ENCODE measurements around the gene CCDC169. TPM values are rescaled to one million over a fixed set of nuclear protein-coding genes. Genes with fewer than 3 reads are reported as not detected.

CCDC169 gene
- total RNA-seq, 4 donors from 2014 or later: 0.48 to 0.55 TPM; not detected in 2

DNA sequence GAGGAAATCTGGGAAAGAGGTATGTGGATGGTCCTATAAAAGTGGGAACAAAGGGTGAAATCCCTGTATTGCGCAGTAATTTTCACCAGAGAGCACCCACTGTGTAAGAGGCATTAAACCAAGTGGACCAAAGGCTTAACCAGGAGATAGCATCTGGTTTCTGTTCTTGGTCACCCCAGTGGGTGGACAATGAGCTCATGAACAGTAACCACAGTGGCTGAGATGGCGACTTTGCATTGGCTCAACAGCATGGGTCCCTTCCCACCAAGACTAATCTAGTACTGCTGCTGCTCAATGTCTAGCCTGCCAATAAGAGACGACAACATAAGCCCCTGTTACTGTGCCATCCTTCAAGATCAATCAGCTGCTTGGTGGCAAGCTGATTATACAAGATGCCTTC lies 36.6 kb downstream of the CCDC169 start:
- Histone ChIP-seq H3K27me3 (no peaks in the 10 kb centered on the region), H3K4me1 (no peaks in the 10 kb centered on the region), H3K36me3 (no peaks in the 10 kb centered on the region), H3K4me3 (no peak overlapping the region), H3K27ac (no peak overlapping the region), H3K9me3 (no peaks in the 10 kb centered on the region)
- in situ Hi-C loops (cut with MboI; ENCODE audit: low pct_ligation_motif_present in 1 of 4, low pct_unique_long_range_greater_than_20kb in 1 of 4, low sequenced_read_pairs in 3 of 4): loop anchor here in 2 of 4 donors (25.0 kb wide), 2 partner anchors 274 to 476 kb away; no protein-coding TSS in a partner anchor
- TF ChIP-seq POLR2A (IDR thresholded peaks at IDR 0.05): no peak
- TF ChIP-seq, protein P1, sequence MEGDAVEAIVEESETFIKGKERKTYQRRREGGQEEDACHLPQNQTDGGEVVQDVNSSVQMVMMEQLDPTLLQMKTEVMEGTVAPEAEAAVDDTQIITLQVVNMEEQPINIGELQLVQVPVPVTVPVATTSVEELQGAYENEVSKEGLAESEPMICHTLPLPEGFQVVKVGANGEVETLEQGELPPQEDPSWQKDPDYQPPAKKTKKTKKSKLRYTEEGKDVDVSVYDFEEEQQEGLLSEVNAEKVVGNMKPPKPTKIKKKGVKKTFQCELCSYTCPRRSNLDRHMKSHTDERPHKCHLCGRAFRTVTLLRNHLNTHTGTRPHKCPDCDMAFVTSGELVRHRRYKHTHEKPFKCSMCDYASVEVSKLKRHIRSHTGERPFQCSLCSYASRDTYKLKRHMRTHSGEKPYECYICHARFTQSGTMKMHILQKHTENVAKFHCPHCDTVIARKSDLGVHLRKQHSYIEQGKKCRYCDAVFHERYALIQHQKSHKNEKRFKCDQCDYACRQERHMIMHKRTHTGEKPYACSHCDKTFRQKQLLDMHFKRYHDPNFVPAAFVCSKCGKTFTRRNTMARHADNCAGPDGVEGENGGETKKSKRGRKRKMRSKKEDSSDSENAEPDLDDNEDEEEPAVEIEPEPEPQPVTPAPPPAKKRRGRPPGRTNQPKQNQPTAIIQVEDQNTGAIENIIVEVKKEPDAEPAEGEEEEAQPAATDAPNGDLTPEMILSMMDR (IDR thresholded peaks at IDR 0.05): no peak
- no peak for TF ChIP-seq EP300 (IDR thresholded peaks at IDR 0.05; ENCODE audit: low read depth)
- no peak for TF ChIP-seq POLR2AphosphoS5 (IDR thresholded peaks at IDR 0.05)
- WGBS, 2 donors (ENCODE audit: low coverage in 1 of 2): 87% methylated on average over 3 of the region's 3 CpGs; no CpG with 5 or more reads in 1 of the 2 donors
- no peak for DNase-seq
- intact Hi-C loops (cut with DNase I; ENCODE audit: low total_unique reads): no loop called here

DNA sequence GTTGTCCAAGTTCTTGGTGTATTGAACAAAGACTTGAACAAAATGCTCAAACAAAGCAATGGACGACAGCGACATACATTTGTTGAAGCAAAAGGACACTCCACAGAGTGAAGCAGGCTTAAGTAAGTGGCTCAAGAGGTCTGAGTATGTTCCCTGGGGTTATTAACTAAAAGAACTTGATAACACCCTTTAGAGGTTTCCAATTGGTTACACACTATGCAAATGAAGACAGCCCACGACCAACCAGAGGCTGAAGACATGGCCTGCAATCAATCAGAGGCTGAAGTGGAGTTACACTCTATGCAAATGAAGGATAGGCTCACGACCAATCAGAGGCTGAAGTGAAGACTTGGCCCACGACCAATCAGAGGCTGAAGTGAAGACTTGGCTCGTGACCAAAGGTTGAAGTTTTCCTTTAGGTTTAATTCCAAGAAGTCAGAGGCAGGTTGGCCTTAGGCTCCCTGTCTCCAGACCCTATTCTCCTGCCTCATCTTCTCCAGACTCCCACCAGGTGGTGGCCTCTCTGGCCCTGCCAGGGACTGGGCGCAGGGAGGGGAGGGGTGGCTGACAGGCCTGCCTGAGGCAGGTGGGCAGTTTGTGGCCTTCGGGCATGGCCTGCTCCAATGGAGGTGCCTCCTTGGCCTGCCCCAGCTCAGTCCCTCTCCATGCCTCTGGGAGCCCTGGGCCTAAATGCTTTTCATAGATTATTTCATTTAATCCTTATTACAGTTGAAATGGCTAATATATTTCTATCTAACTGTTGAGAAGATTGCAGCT lies 38.1 kb downstream of the CCDC169 start:
- intact Hi-C loops (cut with DNase I; ENCODE audit: low total_unique reads) (no loop called here), in situ Hi-C loops (cut with MboI; ENCODE audit: low pct_ligation_motif_present in 1 of 4, low pct_unique_long_range_greater_than_20kb in 1 of 4, low sequenced_read_pairs in 3 of 4) (loop anchor here in 2 of 4 donors (25.0 kb wide), 2 partner anchors 272 to 478 kb away; no protein-coding TSS in a partner anchor)
- TF ChIP-seq EP300 (IDR thresholded peaks at IDR 0.05; ENCODE audit: low read depth) (no peak), POLR2A (IDR thresholded peaks at IDR 0.05) (no peak), POLR2AphosphoS5 (IDR thresholded peaks at IDR 0.05) (no peak)
- TF ChIP-seq, protein P1 (IDR thresholded peaks at IDR 0.05): no peak

DNA sequence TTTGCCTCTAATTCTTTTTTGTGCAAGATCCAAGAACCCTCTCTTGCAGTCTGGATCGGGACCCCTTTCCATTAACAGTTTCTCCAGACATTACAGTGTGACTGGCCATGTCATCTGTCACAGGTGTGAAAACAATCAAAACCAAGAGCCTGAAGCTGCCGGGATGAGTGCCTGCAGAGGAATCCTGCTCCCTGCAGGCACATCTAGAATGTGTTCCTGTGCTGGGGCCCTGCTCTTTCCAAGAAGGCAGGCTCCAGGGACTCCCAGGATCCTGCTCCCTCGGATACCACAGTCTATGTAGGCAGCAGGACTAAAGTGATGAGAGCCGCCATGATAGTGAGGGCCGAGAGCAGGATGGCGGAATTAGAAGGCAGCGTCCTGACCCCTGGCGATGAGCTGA lies 38.8 kb downstream of the CCDC169 start:
- no peak for TF ChIP-seq POLR2A (IDR thresholded peaks at IDR 0.05)
- TF ChIP-seq EP300 (IDR thresholded peaks at IDR 0.05; ENCODE audit: low read depth): no peak
- TF ChIP-seq, protein P1 (IDR thresholded peaks at IDR 0.05): no peak
- TF ChIP-seq POLR2AphosphoS5 (IDR thresholded peaks at IDR 0.05): no peak
- no peaks in the 10 kb centered on the region for H3K36me3 ChIP-seq
- no peak overlapping the region for H3K4me3 ChIP-seq
- no peak for DNase-seq
- in situ Hi-C loops (cut with MboI; ENCODE audit: low pct_ligation_motif_present in 1 of 4, low pct_unique_long_range_greater_than_20kb in 1 of 4, low sequenced_read_pairs in 3 of 4): loop anchor here in 2 of 4 donors (25.0 kb wide), 2 partner anchors 272 to 478 kb away; no protein-coding TSS in a partner anchor
- no peaks in the 10 kb centered on the region for H3K9me3 ChIP-seq
- H3K4me1 ChIP-seq: no peaks in the 10 kb centered on the region
- intact Hi-C loops (cut with DNase I; ENCODE audit: low total_unique reads): no loop called here
- 71 to 91% methylated on average over 1 to 8 of the region's 8 CpGs for WGBS, 2 donors (ENCODE audit: low coverage in 1 of 2)
- H3K27ac ChIP-seq: no peak overlapping the region
- H3K27me3 ChIP-seq: no peaks in the 10 kb centered on the region

More for the DNA sequence above, 38.1 kb downstream of the CCDC169 start:
- Histone ChIP-seq H3K36me3 (no peaks in the 10 kb centered on the region), H3K27me3 (no peaks in the 10 kb centered on the region), H3K9me3 (no peaks in the 10 kb centered on the region), H3K4me1 (no peaks in the 10 kb centered on the region), H3K27ac (no peak overlapping the region), H3K4me3 (no peak overlapping the region)
- 91 to 100% methylated on average over 2 to 8 of the region's 8 CpGs for WGBS, 2 donors (ENCODE audit: low coverage in 1 of 2)
- DNase-seq: no peak

DNA sequence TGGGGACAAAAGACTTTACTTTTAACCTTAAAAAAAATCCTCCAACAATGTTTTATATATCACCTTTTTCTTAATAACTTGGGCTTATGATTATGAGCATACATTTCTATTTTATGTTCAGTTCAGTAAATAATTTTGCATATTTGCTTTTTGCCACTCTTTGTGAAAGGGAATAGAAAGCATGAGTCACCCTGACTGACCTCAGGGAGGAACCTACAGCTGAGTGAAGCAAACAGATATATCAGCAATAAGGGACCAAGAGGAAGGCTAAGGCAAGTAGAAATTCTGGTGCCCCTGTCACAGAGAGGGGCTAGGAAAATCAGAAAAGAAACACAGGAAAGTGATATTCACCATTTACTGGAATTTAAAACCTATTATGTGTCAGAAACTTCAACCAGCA lies 46.1 kb downstream of the CCDC169 start:
- Histone ChIP-seq H3K4me1 (no peaks in the 10 kb centered on the region), H3K9me3 (no peaks in the 10 kb centered on the region), H3K36me3 (no peaks in the 10 kb centered on the region), H3K4me3 (no peak overlapping the region), H3K27me3 (no peaks in the 10 kb centered on the region), H3K27ac (no peak overlapping the region)
- DNase-seq: no peak
- intact Hi-C loops (cut with DNase I; ENCODE audit: low total_unique reads) (no loop called here), in situ Hi-C loops (cut with MboI; ENCODE audit: low pct_ligation_motif_present in 1 of 4, low pct_unique_long_range_greater_than_20kb in 1 of 4, low sequenced_read_pairs in 3 of 4) (loop anchor here in 2 of 4 donors (25.0 kb wide), 2 partner anchors 264 to 486 kb away; no protein-coding TSS in a partner anchor)
- TF ChIP-seq, protein P1 (IDR thresholded peaks at IDR 0.05): no peak
- no peak for TF ChIP-seq POLR2A (IDR thresholded peaks at IDR 0.05)
- no peak for TF ChIP-seq POLR2AphosphoS5 (IDR thresholded peaks at IDR 0.05)
- no peak for TF ChIP-seq EP300 (IDR thresholded peaks at IDR 0.05; ENCODE audit: low read depth)
